ENCODE results near the gene RPH3AL.
"Not testable (repeated sequence)": the region's sequence is repeated elsewhere in the genome, so short reads cannot be mapped to it uniquely, and the experiment has no call there.

RPH3AL gene

GRCh38 chr17:234994-235830 is 117.4 kb downstream of the RPH3AL start:
- DNase-seq, result not testable (repeated sequence)

- not testable (repeated sequence) for DNase-seq
These were observed 118.2 kb downstream of the RPH3AL start for GRCh38 chr17:234163-234993.

- DNase-seq, result no peak
These were observed 119.1 kb downstream of the RPH3AL start for GRCh38 chr17:233473-233941.

GRCh38 chr17:231966-232807 is 120.4 kb downstream of the RPH3AL start:
- DNase-seq, result no peak

- DNase-seq, result no peak
These were observed 121.2 kb downstream of the RPH3AL start for GRCh38 chr17:231191-231965.

GRCh38 chr17:230395-230770 is 122.2 kb downstream of the RPH3AL start:
- no peak for DNase-seq

- DNase-seq, result no peak
These were observed 122.8 kb downstream of the RPH3AL start for GRCh38 chr17:229709-230394.

GRCh38 chr17:228951-229708 is 123.5 kb downstream of the RPH3AL start:
- DNase-seq, result no peak

GRCh38 chr17:227946-228615 is 124.5 kb downstream of the RPH3AL start:
- no peak for DNase-seq

- peak; percentile 22 for DNase-seq
These were observed 125.3 kb downstream of the RPH3AL start for GRCh38 chr17:227078-227945.

GRCh38 chr17:226108-227077 is 126.2 kb downstream of the RPH3AL start:
- DNase-seq, result no peak

- no peak for DNase-seq
These were observed 127.1 kb downstream of the RPH3AL start for GRCh38 chr17:225551-225950.

- DNase-seq, result not testable (repeated sequence)
These were observed 128.0 kb downstream of the RPH3AL start for GRCh38 chr17:224576-224975.

- no peak for DNase-seq
These were observed 128.7 kb downstream of the RPH3AL start for GRCh38 chr17:223723-224471.

- peak; percentile 46 for DNase-seq
These were observed 130.4 kb downstream of the RPH3AL start for GRCh38 chr17:222172-222571.

- no peak for DNase-seq
These were observed 132.9 kb downstream of the RPH3AL start for GRCh38 chr17:219696-220095.
